ENCODE measurements around the gene ADGRV1.

The ADGRV1 gene

DNA sequence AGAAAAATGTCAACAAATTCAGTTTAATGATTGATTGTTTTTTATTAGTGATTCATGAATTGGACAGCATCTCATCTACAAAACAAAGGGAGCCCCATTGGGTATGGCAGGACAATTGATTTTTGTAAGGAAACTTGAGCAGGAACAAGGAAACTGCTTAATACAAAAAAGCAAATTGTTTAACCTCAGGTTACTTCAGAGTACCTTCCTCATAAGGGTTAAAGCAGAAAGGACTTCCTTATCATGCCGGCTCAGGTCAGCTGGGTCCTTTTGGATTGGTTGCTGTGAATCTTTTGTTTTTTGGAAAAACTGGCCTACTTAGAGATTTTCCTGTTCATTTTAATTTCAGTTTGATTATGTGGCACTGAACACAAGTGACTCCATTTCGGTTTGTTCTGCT, 612.7 kb downstream of the ADGRV1 start:
- H3K4me3 ChIP-seq (ENCODE audit: low read depth, low read length) = no peak overlapping the region
- H3K9me3 ChIP-seq (ENCODE audit: control insufficient read depth, insufficient read depth, low read depth, low read length) = no peaks in the 10 kb centered on the region
- peak; percentile 75; the same call in 1 of the 2 replicates for TF ChIP-seq ZNF549 (tag by site-specific recombination; IDR thresholded peaks at IDR 0.05)
- no peak for TF ChIP-seq ZBTB8A (tag by site-specific recombination; IDR thresholded peaks at IDR 0.05)
- H3K27ac ChIP-seq (ENCODE audit: extremely low read depth, low read depth, low read length) = no peak overlapping the region
- ChIA-PET CTCF (no interaction called here), POLR2A (no interaction called here)
- H3K4me1 ChIP-seq (ENCODE audit: control insufficient read depth, insufficient read depth, low read length) = no peaks in the 10 kb centered on the region
- no peaks in the 10 kb centered on the region for H3K36me3 ChIP-seq (ENCODE audit: control insufficient read depth in 2 of 2, insufficient read depth in 1 of 2, low read length in 2 of 2)

DNA sequence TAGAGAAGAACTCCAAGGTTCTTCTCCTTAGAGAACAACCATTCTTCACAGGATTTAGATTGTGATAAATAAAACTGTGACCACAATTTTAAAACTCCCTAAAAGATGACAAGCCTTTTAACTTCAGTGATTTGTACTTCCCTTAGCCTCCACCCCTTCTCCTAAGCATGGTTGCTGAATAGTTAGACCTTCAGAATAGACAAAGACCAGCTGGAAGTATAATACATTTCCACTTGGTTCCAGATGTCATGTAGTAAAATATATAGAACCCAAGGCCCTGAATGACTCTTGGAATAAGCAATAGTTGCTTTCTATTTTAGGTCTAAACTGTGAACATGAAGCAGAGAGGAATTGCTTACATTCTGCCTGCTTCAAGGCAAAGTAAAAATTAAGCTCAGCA, 615.8 kb downstream of the ADGRV1 start:
- H3K27ac ChIP-seq (ENCODE audit: extremely low read depth, low read depth, low read length) = no peak overlapping the region
- no peak overlapping the region for H3K4me3 ChIP-seq (ENCODE audit: low read depth, low read length)
- no peaks in the 10 kb centered on the region for H3K4me1 ChIP-seq (ENCODE audit: control insufficient read depth, insufficient read depth, low read length)
- TF ChIP-seq, protein P1, sequence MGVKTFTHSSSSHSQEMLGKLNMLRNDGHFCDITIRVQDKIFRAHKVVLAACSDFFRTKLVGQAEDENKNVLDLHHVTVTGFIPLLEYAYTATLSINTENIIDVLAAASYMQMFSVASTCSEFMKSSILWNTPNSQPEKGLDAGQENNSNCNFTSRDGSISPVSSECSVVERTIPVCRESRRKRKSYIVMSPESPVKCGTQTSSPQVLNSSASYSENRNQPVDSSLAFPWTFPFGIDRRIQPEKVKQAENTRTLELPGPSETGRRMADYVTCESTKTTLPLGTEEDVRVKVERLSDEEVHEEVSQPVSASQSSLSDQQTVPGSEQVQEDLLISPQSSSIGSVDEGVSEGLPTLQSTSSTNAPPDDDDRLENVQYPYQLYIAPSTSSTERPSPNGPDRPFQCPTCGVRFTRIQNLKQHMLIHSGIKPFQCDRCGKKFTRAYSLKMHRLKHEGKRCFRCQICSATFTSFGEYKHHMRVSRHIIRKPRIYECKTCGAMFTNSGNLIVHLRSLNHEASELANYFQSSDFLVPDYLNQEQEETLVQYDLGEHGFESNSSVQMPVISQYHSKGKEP (tag by site-specific recombination; IDR thresholded peaks at IDR 0.05) = no peak
- TF ChIP-seq ZNF677 (tag by site-specific recombination; IDR thresholded peaks at IDR 0.05) = no peak
- TF ChIP-seq ZSCAN4 (tag by site-specific recombination; IDR thresholded peaks at IDR 0.05) = no peak
- no peak for TF ChIP-seq SP7 (tag by site-specific recombination; IDR thresholded peaks at IDR 0.05)
- TF ChIP-seq ZNF701 (tag by site-specific recombination; IDR thresholded peaks at IDR 0.05) = no peak
- no peak for TF ChIP-seq SP2 (tag by site-specific recombination; IDR thresholded peaks at IDR 0.05)
- TF ChIP-seq, protein P2, sequence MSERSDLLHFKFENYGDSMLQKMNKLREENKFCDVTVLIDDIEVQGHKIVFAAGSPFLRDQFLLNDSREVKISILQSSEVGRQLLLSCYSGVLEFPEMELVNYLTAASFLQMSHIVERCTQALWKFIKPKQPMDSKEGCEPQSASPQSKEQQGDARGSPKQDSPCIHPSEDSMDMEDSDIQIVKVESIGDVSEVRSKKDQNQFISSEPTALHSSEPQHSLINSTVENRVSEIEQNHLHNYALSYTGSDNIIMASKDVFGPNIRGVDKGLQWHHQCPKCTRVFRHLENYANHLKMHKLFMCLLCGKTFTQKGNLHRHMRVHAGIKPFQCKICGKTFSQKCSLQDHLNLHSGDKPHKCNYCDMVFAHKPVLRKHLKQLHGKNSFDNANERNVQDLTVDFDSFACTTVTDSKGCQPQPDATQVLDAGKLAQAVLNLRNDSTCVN (tag by site-specific recombination; optimal IDR thresholded peaks at IDR 0.05) = no peak
- CTCF ChIA-PET = interaction anchor here (1.0 to 1.1 kb wide), 2 partner anchors 24 to 210 kb away, joined by 3 to 5 read pairs; no protein-coding TSS in a partner anchor
- no peaks in the 10 kb centered on the region for H3K9me3 ChIP-seq (ENCODE audit: control insufficient read depth, insufficient read depth, low read depth, low read length)
- POLR2A ChIA-PET = no interaction called here
- H3K36me3 ChIP-seq (ENCODE audit: control insufficient read depth in 2 of 2, insufficient read depth in 1 of 2, low read length in 2 of 2) = no peaks in the 10 kb centered on the region

GRCh38 chr5:91175708-91176107, 617.1 kb downstream of the ADGRV1 start:
- H3K9me3 ChIP-seq (ENCODE audit: control insufficient read depth, insufficient read depth, low read depth, low read length) = no peaks in the 10 kb centered on the region
- TF ChIP-seq ZNF350 (tag by site-specific recombination; IDR thresholded peaks at IDR 0.05) (no peak), ZNF155 (tag by site-specific recombination; IDR thresholded peaks at IDR 0.05) (no peak), ZNF16 (tag by site-specific recombination; IDR thresholded peaks at IDR 0.05; ENCODE audit: low read depth) (no peak), ZNF140 (tag by site-specific recombination; IDR thresholded peaks at IDR 0.05) (no peak), ZNF202 (tag by site-specific recombination; IDR thresholded peaks at IDR 0.05; ENCODE audit: borderline replicate concordance) (no peak), ZNF146 (tag by site-specific recombination; IDR thresholded peaks at IDR 0.05) (no peak), ZNF623 (tag by site-specific recombination; IDR thresholded peaks at IDR 0.05) (no peak), ZNF549 (tag by site-specific recombination; IDR thresholded peaks at IDR 0.05) (no peak), SCRT2 (tag by site-specific recombination; IDR thresholded peaks at IDR 0.05) (no peak), ZNF768 (tag by site-specific recombination; IDR thresholded peaks at IDR 0.05) (no peak), ZNF555 (tag by site-specific recombination; conservative IDR thresholded peaks at IDR 0.05) (no peak), MZF1 (tag by site-specific recombination; IDR thresholded peaks at IDR 0.05; ENCODE audit: borderline replicate concordance) (no peak), EGR2 (tag by site-specific recombination; IDR thresholded peaks at IDR 0.05; ENCODE audit: low read depth) (no peak), ZNF670 (tag by site-specific recombination; IDR thresholded peaks at IDR 0.05; ENCODE audit: low read depth) (no peak), ZFHX2 (tag by site-specific recombination; conservative IDR thresholded peaks at IDR 0.05) (no peak), ZNF660 (tag by site-specific recombination; IDR thresholded peaks at IDR 0.05) (no peak), ZNF426 (tag by site-specific recombination; IDR thresholded peaks at IDR 0.05) (no peak)
- TF ChIP-seq, protein P3, sequence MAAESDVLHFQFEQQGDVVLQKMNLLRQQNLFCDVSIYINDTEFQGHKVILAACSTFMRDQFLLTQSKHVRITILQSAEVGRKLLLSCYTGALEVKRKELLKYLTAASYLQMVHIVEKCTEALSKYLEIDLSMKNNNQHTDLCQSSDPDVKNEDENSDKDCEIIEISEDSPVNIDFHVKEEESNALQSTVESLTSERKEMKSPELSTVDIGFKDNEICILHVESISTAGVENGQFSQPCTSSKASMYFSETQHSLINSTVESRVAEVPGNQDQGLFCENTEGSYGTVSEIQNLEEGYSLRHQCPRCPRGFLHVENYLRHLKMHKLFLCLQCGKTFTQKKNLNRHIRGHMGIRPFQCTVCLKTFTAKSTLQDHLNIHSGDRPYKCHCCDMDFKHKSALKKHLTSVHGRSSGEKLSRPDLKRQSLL (tag by site-specific recombination; IDR thresholded peaks at IDR 0.05) = no peak
- TF ChIP-seq, protein P4, sequence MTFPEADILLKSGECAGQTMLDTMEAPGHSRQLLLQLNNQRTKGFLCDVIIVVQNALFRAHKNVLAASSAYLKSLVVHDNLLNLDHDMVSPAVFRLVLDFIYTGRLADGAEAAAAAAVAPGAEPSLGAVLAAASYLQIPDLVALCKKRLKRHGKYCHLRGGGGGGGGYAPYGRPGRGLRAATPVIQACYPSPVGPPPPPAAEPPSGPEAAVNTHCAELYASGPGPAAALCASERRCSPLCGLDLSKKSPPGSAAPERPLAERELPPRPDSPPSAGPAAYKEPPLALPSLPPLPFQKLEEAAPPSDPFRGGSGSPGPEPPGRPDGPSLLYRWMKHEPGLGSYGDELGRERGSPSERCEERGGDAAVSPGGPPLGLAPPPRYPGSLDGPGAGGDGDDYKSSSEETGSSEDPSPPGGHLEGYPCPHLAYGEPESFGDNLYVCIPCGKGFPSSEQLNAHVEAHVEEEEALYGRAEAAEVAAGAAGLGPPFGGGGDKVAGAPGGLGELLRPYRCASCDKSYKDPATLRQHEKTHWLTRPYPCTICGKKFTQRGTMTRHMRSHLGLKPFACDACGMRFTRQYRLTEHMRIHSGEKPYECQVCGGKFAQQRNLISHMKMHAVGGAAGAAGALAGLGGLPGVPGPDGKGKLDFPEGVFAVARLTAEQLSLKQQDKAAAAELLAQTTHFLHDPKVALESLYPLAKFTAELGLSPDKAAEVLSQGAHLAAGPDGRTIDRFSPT (tag by site-specific recombination; IDR thresholded peaks at IDR 0.05) = no peak
- ChIA-PET CTCF (no interaction called here), POLR2A (no interaction called here)
- no peak overlapping the region for H3K27ac ChIP-seq (ENCODE audit: extremely low read depth, low read depth, low read length)
- no peaks in the 10 kb centered on the region for H3K4me1 ChIP-seq (ENCODE audit: control insufficient read depth, insufficient read depth, low read length)
- H3K4me3 ChIP-seq (ENCODE audit: low read depth, low read length) = no peak overlapping the region
- H3K36me3 ChIP-seq (ENCODE audit: control insufficient read depth in 2 of 2, insufficient read depth in 1 of 2, low read length in 2 of 2) = no peaks in the 10 kb centered on the region
